Activated CD8-positive, alpha-beta memory T cell treated with anti-CD3 and anti-CD28 coated beads, Interleukin-2, amount 50 U/mL, for 4 hours (primary cell): ENCODE measurements around the gene ACP3.
"Not testable (repeated sequence)": the region's sequence is repeated elsewhere in the genome, so short reads cannot be mapped to it uniquely, and the experiment has no call there.

Experiments
- DNase-seq: peaks from one replicate; pipeline ENCODE4 v3.0.0-alpha.2; 2020

Gene ACP3

GRCh38 chr3:132317229-132317948 is at the start of gene ACP3:
Gene ACP3, plus strand, starts transcription at chr3:132317407. Its CDS starts 50 bp downstream, at chr3:132317457.
- DNase-seq, result no peak

- DNase-seq, result no peak
Measured at GRCh38 chr3:132268956-132269355, 48.3 kb upstream of the ACP3 start.

GRCh38 chr3:132273036-132273435 is 44.2 kb upstream of the ACP3 start:
- DNase-seq, result no peak

GRCh38 chr3:132276228-132276906 is 40.8 kb upstream of the ACP3 start:
- DNase-seq, result no peak

GRCh38 chr3:132279030-132279429 is 38.2 kb upstream of the ACP3 start:
- DNase-seq, result no peak

- DNase-seq, result no peak
Measured at GRCh38 chr3:132283440-132283839, 33.8 kb upstream of the ACP3 start.

GRCh38 chr3:132283916-132284405 is 33.2 kb upstream of the ACP3 start:
- no peak for DNase-seq

- DNase-seq, result no peak
Measured at GRCh38 chr3:132284781-132285619, 32.2 kb upstream of the ACP3 start.

- no peak for DNase-seq
Measured at GRCh38 chr3:132285620-132285945, 31.6 kb upstream of the ACP3 start.

- no peak for DNase-seq
Measured at GRCh38 chr3:132286035-132286434, 31.2 kb upstream of the ACP3 start.

GRCh38 chr3:132288357-132288756 is 28.9 kb upstream of the ACP3 start:
- no peak for DNase-seq

- DNase-seq, result no peak
Measured at GRCh38 chr3:132289316-132289715, 27.9 kb upstream of the ACP3 start.

GRCh38 chr3:132290833-132291232 is 26.4 kb upstream of the ACP3 start:
- no peak for DNase-seq

GRCh38 chr3:132292042-132292441 is 25.2 kb upstream of the ACP3 start:
- DNase-seq, result no peak

- no peak for DNase-seq
Measured at GRCh38 chr3:132293251-132293650, 24.0 kb upstream of the ACP3 start.

GRCh38 chr3:132294906-132295305 is 22.3 kb upstream of the ACP3 start:
- DNase-seq, result no peak

GRCh38 chr3:132303336-132304201 is 13.6 kb upstream of the ACP3 start:
- DNase-seq, result not testable (repeated sequence)

GRCh38 chr3:132304351-132304750 is 12.9 kb upstream of the ACP3 start:
- DNase-seq, result not testable (repeated sequence)

GRCh38 chr3:132310057-132310456 is 7.2 kb upstream of the ACP3 start:
- not testable (repeated sequence) for DNase-seq

GRCh38 chr3:132311316-132311715 is 5.9 kb upstream of the ACP3 start:
- no peak for DNase-seq

- no peak for DNase-seq
Measured at GRCh38 chr3:132311841-132312240, 5.4 kb upstream of the ACP3 start.

GRCh38 chr3:132315851-132316250 is 1.4 kb upstream of the ACP3 start:
- no peak for DNase-seq

- DNase-seq, result no peak
Measured at GRCh38 chr3:132318451-132318850, 1.2 kb downstream of the ACP3 start.
